WTC11 (cell line): ENCODE results near the gene ANKMY1.
"Not testable (repeated sequence)": the region's sequence is repeated elsewhere in the genome, so short reads cannot be mapped to it uniquely, and the experiment has no call there.

ENCODE experiments used
- ATF1 ChIP-seq: sonication (generic); formaldehyde crosslinking; IDR thresholded peaks from 2 replicates; pipeline ENCODE4 v1.8.1; 2023; ENCODE audit warnings: mild to moderate bottlenecking, moderate library complexity, missing genetic modification reagents
- CREB1 ChIP-seq: sonication (generic); formaldehyde crosslinking; IDR thresholded peaks from 2 replicates; pipeline ENCODE4 v1.8.0; 2023; ENCODE audit warnings: mild to moderate bottlenecking, missing genetic modification reagents
- CREM ChIP-seq: sonication (generic); formaldehyde crosslinking; IDR thresholded peaks from 2 replicates; pipeline ENCODE4 v1.8.1; 2022; ENCODE audit warnings: mild to moderate bottlenecking, missing genetic modification reagents, moderate library complexity
- CTCF ChIP-seq: fragments of 200-600 bp; IDR thresholded peaks from 2 replicates; pipeline ENCODE4 v1.8.0; 2022; ENCODE audit warnings: antibody characterized with exemption

DNA sequence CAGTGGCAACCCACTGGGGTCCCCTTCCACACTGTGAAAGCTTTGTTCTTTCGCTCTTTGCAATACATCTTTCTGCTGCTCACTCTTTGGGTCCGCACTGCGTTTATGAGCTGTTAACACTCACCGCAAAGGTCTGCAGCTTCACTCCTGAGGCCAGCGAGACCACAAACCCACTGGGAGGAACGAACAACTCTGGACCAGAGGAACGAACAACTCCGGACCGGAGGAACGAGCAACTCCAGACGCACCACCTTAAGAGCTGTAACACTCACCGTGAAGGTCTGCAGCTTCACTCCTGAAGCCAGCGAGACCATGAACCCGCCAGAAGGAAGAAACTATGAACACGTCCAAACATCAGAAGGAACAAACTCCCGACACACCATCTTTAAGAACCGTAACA, 18.7 kb downstream of the ANKMY1 start:
- TF ChIP-seq CTCF; CREM; ATF1; CREB1 (CRISPR knock-in tag): not testable (repeated sequence)
